Head of caudate nucleus (tissue), 42 donors: ENCODE data around the gene SLC36A3.
A peak's percentile ranks its signal among the peaks of the same experiment; 100 is the strongest.
"Not testable (repeated sequence)": the region's sequence is repeated elsewhere in the genome, so short reads cannot be mapped to it uniquely, and the experiment has no call there.

Experiments
- DNase-seq, 42 donors: peaks; one replicate each; pipeline versions ENCODE4 v3.0.0 to v3.0.0-alpha.2; 2020 to 2021; ENCODE audit warnings: mixed read lengths in 7 of 42
- intact Hi-C: fragments of 100-400 bp; cut with DNase I; formaldehyde crosslinking; loops from one replicate; pipeline ENCODE4 v1.15.0; 2022

Gene SLC36A3

DNA sequence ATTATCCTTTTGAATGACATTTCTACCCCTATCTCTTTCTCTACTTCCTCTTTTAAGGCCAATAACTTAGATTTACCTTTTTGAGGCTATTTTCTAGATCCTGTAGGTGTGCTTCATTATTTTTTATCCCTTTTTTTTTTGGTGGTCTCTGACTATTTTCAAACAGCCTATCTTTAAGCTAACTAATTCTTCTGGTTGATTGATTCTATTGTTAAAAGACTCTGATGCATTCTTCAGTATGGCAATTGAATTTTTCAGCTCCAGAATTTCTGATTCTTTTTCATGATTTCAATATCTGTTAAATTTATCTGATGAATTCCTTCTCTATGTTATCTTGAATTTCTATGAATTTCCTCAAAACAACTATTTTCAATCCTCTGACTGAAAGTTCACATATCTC, 7.4 kb upstream of the SLC36A3 start:
- intact Hi-C loops = no loop called here
- DNase-seq = no peak

- peak in 1 of 42 donors; percentile 13 for DNase-seq
- intact Hi-C loops = not testable (repeated sequence)
These were observed 6.3 kb upstream of the SLC36A3 start for GRCh38 chr5:151309821-151310220.

DNA sequence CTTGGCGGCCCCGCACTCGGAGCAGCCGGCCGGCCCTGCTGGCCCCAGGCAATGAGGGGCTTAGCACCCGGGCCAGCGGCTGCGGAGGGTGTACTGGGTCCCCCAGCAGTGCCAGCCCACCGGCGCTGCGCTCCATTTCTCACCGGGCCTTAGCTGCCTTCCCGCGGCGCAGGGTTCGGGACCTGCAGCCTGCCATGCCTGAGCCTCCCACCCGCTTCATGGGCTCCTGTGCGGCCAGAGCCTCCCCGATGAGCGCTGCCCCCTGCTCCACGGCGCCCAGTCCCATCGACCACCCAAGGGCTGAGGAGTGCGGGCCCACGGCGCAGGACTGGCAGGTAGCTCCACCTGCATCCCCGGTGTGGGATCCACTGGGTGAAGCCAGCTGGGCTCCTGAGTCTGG, 5.7 kb upstream of the SLC36A3 start:
- peak in 1 of 42 donors; percentile 21 for DNase-seq
- intact Hi-C loops = not testable (repeated sequence)

- peak in 7 of 42 donors; percentile 11 to 42 (median 31) for DNase-seq
- intact Hi-C loops = no loop called here
These were observed 5.3 kb downstream of the SLC36A3 start for GRCh38 chr5:151298063-151298855.

DNA sequence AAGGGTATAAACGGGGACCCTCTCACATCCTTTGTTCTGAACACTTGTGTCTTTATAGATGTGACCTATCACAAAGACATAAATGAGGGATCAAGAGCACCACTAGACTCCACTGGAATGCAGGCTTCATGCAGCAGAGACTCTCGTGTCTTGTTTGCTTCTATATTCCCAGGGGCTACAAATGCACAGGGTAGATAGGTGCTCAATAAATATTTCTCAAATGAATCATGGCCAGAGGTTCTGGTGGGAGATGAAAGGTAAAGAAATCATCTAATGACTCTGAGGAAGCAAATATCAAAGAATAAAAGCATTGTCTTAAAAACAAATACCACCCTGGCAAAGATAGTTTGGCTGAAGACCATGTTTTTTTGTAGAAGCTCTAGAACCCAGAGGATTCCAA, 6.6 kb downstream of the SLC36A3 start:
- intact Hi-C loops = no loop called here
- DNase-seq = peak in 1 of 42 donors; percentile 7

DNA sequence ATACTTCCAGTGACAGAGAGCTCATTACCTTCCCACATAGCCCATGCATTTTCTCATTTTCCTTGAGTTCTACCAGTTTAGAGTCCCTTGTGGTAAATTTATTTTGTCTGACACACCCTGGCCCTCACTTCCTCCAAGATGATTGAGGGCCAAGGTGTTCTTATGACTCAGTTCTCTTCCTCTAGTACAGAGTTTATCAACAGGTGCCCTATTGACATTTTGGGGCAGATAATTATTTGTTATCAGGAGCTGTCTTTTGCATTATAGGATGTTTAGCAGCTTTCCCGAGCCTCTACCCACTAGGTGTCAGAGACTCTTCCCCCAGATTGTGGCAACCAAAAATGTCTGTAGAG, 7.1 kb downstream of the SLC36A3 start:
- DNase-seq = no peak
- intact Hi-C loops = no loop called here

GRCh38 chr5:151295791-151296477, 7.6 kb downstream of the SLC36A3 start:
- intact Hi-C loops = no loop called here
- DNase-seq = peak in 2 of 42 donors; percentile 12 to 34

GRCh38 chr5:151295138-151295537, 8.4 kb downstream of the SLC36A3 start:
- intact Hi-C loops = no loop called here
- DNase-seq = no peak

DNA sequence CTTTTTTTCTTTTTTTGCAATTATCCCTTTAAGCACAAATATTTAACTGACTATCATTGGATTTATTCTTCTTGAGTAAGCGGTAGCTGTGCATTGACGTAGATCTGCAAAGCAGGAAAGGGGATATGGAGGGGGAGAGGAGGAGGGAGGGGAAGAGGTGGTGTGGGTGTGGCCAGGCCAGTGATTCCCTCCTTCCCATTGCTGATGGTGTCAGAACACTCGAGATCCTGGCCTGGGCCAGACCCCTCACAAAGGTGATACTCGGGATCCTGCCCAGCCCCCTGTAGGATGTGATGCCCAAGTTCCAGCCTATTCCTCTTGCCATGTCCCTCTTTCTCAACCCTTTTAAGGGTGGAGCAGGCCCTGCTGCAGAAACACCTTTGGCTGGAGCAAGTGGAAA, 9.9 kb downstream of the SLC36A3 start:
- intact Hi-C loops = no loop called here
- DNase-seq = peak in 1 of 42 donors; percentile 23

DNA sequence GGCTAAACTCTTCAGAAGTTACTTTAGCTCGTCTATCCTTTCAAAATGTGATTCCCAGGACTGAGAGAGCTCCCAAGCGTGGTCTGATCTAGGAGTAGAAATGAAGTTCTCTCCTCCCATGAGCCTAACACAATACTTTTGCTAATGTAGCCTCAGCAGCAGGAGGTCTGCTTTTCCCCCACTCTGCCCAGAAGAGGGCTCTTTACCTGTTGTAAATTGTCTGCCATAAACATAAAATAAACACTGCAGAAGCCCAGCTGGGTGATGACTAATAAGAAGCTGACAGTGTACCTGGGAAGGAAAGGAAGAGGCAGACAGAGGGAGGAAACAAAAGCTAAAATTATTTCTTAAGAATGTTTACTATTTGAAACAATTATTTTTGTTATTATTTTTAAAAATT, 15.4 kb downstream of the SLC36A3 start:
- DNase-seq = no peak
- intact Hi-C loops = no loop called here

DNA sequence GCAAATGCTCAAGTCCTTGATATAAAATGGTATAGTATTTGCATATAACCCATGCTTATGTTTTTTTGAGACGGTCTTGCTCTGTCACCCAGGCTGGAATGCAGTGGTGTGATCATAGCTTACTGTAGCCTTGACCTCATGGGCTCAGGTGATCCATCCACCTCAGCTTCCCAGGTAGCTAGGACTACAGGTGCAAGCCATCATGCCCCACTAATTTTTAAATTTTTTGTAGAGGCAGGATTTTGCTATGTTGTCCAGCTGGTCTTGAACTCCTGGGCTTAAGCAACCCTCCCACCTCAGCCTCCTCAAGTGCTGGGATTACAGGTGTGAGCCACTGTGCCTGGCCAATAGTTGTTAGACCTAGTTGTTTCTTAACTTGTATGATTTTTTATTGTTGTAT, 17.3 kb downstream of the SLC36A3 start:
- DNase-seq = peak in 1 of 42 donors; percentile 2
- intact Hi-C loops = no loop called here

GRCh38 chr5:151285683-151286082, 17.9 kb downstream of the SLC36A3 start:
- intact Hi-C loops = no loop called here

GRCh38 chr5:151284392-151284967, 19.1 kb downstream of the SLC36A3 start:
- DNase-seq = peak in 1 of 42 donors; percentile 19
- intact Hi-C loops = no loop called here

More at GRCh38 chr5:151285683-151286082, 17.9 kb downstream of the SLC36A3 start:
- no peak for DNase-seq

- intact Hi-C loops = no loop called here
- DNase-seq = peak in 1 of 42 donors; percentile 32
These were observed 20.3 kb downstream of the SLC36A3 start for GRCh38 chr5:151283120-151283825.

DNA sequence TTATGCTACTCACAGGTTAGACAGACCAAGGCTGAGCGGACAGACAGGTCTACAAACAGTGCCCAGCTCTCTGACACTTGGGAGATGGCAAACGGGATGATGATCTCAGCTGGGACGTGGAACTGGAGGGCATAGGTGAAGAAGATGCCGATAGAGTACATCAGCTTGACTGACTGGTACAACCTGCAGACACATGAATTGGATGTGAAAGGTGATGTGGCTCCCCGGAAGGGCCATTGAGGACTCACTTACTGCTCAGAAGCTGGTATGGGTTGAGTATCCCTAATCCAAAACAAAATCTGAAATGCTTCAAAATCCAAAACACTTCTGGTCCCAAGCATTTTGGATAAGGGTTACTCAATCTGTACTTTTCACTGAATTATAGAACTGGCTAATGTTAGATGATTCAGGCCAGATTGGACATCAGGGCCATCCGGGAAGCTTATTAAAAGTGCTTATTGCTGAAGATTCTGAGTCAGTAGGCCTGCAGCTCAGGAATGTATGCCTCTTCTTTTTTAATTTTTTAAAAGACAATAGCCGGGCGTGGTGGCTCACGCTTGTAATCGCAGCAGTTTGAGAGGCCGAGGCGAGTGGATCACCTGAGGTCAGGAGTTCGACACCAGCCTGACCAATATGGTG, 22.4 kb downstream of the SLC36A3 start:
- no peak for DNase-seq
- intact Hi-C loops = no loop called here

DNA sequence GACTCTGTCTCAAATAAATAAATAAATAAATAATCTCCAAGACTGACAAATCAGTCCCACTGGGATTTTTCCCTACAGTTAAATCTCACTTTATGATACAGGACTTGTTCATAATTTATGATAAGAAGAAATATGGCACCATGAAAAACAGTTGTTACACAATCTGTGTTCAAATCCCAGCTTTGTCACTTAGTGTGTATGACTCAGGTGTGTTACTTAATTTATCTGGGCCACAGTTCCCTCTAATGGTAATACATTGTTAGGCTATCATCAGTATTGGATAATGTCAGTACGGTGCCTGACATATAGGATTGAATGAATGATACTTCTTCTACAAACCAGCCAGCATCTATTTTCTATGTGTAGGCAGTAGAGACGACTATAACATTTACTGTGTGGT, 23.1 kb downstream of the SLC36A3 start:
- intact Hi-C loops = no loop called here
- no peak for DNase-seq

- intact Hi-C loops = no loop called here
- DNase-seq = no peak
These were observed 24.7 kb downstream of the SLC36A3 start for GRCh38 chr5:151278845-151279244.

DNA sequence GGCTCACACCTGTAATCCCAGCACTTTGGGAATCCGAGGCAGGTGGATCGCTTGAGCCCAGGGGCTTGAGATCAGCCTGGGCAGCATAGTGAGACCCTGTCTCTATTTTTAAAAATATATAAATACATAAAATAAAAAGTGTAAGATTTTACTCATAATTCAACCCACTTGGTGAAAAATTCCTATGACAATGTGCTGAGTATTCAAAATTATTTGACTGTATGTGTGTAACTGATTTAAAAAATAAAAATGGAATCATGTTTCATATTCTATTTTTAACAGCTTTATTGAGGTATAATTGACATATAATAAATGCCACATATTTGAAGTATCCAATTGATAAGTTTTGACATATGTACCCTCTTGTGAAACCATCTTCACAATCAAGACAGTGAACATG, 27.8 kb downstream of the SLC36A3 start:
- intact Hi-C loops = no loop called here
- no peak for DNase-seq

DNA sequence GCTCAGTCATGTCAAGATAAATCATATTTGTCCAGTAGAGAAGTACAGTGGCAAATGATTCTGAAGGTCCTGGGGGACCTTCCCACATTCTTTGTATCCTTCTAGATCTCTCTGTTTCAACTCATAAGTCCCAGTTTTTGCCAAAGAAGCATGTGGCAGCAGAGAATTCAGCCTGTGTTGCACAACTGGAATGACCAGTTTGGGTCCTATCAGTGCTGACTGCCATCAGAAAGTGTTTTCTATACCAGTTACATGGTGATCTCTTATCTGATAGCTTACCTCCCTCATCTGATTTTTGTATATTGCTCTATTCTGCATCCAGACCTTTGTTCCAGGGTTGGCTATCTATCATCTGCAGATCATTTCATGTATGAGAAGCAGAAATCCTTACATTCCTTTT, 28.9 kb downstream of the SLC36A3 start:
- no peak for DNase-seq
- intact Hi-C loops = no loop called here
